ENCODE results near the gene MFSD6L. TPM values are rescaled to one million over a fixed set of nuclear protein-coding genes. Genes with fewer than 3 reads are reported as not detected.

Gene MFSD6L
- total RNA-seq, 2 donors from 2014 or later = 0.41 to 1.9 TPM

- H3K27ac ChIP-seq = no peak overlapping the region
Observed at GRCh38 chr17:8821446-8822105, 22.4 kb upstream of the MFSD6L start.

GRCh38 chr17:8820311-8821010 is 21.3 kb upstream of the MFSD6L start:
- Histone ChIP-seq H3K27ac (no peak overlapping the region), H3K27me3 (replicated peaks; ENCODE audit: insufficient read depth) (peaks cover 4% of the 10 kb centered on the region), H3K4me1 (replicated peaks) (no peaks in the 10 kb centered on the region), H3K36me3 (no peaks in the 10 kb centered on the region), H3K4me3 (no peak overlapping the region), H3K9me3 (no peaks in the 10 kb centered on the region)
- TF ChIP-seq POLR2AphosphoS5 (IDR thresholded peaks at IDR 0.05) = no peak
- TF ChIP-seq, protein P1, sequence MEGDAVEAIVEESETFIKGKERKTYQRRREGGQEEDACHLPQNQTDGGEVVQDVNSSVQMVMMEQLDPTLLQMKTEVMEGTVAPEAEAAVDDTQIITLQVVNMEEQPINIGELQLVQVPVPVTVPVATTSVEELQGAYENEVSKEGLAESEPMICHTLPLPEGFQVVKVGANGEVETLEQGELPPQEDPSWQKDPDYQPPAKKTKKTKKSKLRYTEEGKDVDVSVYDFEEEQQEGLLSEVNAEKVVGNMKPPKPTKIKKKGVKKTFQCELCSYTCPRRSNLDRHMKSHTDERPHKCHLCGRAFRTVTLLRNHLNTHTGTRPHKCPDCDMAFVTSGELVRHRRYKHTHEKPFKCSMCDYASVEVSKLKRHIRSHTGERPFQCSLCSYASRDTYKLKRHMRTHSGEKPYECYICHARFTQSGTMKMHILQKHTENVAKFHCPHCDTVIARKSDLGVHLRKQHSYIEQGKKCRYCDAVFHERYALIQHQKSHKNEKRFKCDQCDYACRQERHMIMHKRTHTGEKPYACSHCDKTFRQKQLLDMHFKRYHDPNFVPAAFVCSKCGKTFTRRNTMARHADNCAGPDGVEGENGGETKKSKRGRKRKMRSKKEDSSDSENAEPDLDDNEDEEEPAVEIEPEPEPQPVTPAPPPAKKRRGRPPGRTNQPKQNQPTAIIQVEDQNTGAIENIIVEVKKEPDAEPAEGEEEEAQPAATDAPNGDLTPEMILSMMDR (IDR thresholded peaks at IDR 0.05) = no peak
- WGBS = 69% methylated on average over 8 of the region's 8 CpGs
- intact Hi-C loops (cut with DNase I) = no loop called here
- DNase-seq (ENCODE audit: low spot score) = no peak

More at GRCh38 chr17:8821446-8822105, 22.4 kb upstream of the MFSD6L start:
- Histone ChIP-seq H3K9me3 (no peaks in the 10 kb centered on the region), H3K4me3 (no peak overlapping the region), H3K4me1 (replicated peaks) (no peaks in the 10 kb centered on the region), H3K27me3 (replicated peaks; ENCODE audit: insufficient read depth) (peaks cover 4% of the 10 kb centered on the region), H3K36me3 (no peaks in the 10 kb centered on the region)
- intact Hi-C loops (cut with DNase I) = no loop called here
- TF ChIP-seq POLR2A (IDR thresholded peaks at IDR 0.05) = no peak
- TF ChIP-seq, protein P1 (IDR thresholded peaks at IDR 0.05) = no peak
- no peak for TF ChIP-seq POLR2AphosphoS5 (IDR thresholded peaks at IDR 0.05)
- no peak for DNase-seq (ENCODE audit: low spot score)
- 82% methylated on average over 10 of the region's 10 CpGs for WGBS

GRCh38 chr17:8818654-8819330 is 19.6 kb upstream of the MFSD6L start:
- Histone ChIP-seq H3K9me3 (no peaks in the 10 kb centered on the region), H3K4me3 (no peak overlapping the region), H3K4me1 (replicated peaks) (no peaks in the 10 kb centered on the region), H3K27me3 (replicated peaks; ENCODE audit: insufficient read depth) (peaks cover 4% of the 10 kb centered on the region), H3K36me3 (no peaks in the 10 kb centered on the region), H3K27ac (no peak overlapping the region)
- TF ChIP-seq POLR2A (IDR thresholded peaks at IDR 0.05) = no peak
- no peak for TF ChIP-seq POLR2AphosphoS5 (IDR thresholded peaks at IDR 0.05)
- TF ChIP-seq, protein P1 (IDR thresholded peaks at IDR 0.05) = no peak
- 38% methylated on average over 3 of the region's 3 CpGs for WGBS
- intact Hi-C loops (cut with DNase I) = no loop called here
- no peak for DNase-seq (ENCODE audit: low spot score)

GRCh38 chr17:8818047-8818446 is 18.9 kb upstream of the MFSD6L start:
- DNase-seq (ENCODE audit: low spot score) = no peak
- WGBS = 87% methylated on average over 8 of the region's 8 CpGs
- Histone ChIP-seq H3K27me3 (replicated peaks; ENCODE audit: insufficient read depth) (peaks cover 4% of the 10 kb centered on the region), H3K27ac (no peak overlapping the region), H3K9me3 (no peaks in the 10 kb centered on the region), H3K4me1 (replicated peaks) (no peaks in the 10 kb centered on the region), H3K36me3 (no peaks in the 10 kb centered on the region), H3K4me3 (no peak overlapping the region)
- TF ChIP-seq POLR2A (IDR thresholded peaks at IDR 0.05) (no peak), POLR2AphosphoS5 (IDR thresholded peaks at IDR 0.05) (no peak)
- TF ChIP-seq, protein P1 (IDR thresholded peaks at IDR 0.05) = no peak
- intact Hi-C loops (cut with DNase I) = no loop called here

Measured in prostate gland (tissue), 2 donors.